Epidermal melanocyte (primary cell): ENCODE measurements around the gene OSER1.

Experiments
- DNase-seq: peaks from one replicate; pipeline ENCODE4 v3.0.0; 2011; ENCODE audit warnings: low spot score; ENCODE audit not compliant: insufficient read length

Gene OSER1

DNA sequence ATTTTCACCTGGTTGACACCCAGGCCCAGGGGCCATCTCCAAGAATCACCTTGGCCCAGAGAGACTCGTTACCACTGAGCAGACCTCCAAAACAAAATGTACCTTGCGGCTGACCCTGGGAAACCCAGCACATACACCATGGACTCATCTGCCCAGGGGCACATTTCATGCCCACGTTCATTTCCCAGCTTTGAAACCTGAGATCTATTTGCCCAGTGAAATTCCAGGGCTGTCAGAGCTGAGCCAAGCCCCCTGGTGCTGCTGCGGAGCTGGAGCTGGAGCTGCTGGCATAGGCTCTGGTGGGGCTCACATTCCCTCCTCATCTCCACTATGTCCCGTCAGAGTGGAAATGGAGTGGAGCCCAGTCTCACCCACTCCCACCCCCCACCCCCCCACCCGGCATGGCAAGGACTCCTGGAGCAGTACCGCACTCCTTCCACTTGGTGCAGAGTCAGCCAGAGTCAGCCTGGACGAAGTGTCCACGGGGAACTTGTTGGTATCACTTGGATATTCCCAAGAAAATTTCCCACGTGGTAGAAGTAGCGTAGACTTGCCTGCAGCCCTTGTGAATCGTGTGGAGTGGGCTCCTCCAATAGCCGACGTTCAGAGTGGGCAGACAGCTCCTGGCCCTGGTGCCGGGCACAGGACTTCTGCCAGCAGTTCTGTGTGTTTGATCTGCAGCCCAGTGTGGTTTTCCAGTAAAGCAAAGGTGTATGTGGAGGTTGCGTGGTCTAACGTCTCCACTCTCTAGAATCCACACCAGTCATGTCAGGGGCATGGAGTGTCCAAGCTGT, 18.1 kb upstream of the OSER1 start:
- no peak for DNase-seq

DNA sequence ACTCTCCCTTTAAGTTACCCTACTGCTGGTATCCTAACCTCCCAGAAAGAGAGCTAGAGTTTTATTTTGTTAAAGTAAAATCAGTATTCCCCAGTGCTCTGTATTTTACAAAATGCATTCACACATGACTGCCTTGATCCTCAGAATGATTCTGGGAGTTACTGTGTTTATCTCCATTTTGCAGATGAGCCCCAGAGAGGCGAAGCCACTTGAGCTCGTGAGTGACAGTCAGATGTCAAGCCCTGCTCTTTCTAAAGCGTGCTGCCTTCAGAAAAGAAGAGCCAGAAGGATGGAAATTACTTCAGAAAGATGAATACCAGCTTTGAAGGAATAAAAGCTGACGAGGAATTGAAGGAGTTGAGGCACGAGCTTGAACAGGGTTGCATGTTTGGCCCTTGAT, 14.1 kb upstream of the OSER1 start:
- DNase-seq: no peak

DNA sequence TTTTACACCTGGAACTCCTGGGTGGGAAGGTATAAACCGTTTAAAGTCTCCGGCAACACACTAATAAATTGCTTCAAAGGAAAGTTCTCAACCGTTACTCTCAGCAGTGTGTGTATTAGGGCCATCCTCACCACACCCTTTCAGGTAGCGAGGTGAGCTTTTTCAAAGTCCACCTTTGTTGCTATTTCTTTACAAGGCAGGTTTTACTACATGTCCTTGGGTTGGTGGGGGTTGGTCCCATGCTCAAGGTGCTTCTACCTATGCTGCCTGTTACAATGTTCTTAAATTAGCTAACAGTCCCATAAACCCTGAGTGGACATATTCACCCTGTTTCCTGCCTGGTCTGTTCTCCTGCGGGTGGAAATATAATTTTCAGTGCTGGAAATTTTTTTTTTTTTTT, 13.2 kb upstream of the OSER1 start:
- no peak for DNase-seq

DNA sequence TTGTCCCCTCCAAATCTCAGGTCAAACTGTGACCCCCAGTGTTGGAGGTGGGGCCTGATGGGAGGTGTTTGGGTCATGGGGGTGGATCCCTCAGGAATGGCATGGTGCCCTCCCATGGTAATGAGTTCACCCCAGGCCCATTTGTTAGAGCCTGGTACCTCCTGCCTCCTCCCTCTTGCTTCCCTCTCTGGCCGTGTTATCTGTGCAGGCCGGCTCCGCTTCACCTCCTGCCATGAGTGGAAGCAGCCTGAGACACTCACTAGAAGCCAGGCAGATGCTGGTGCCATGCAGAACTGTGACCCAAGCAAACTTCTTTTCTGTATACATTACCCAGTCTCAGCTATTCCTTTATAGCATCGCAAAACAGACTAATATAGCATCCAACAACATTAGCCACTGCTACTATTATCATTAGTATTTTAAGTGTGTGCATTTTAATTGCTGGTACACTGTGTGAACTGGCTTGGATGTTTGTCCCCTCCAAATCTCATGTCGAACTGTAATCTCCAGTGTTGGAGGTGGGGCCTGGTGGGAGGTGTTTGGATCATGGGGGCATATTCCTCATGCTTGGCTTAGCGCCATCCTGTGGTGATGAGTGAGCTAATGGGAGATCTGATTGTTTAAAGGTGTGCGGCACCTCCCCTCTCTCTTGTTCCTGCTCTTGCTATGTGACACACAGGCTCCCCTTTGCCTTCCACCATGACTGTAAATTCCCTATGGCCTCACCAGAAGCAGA, 12.2 kb upstream of the OSER1 start:
- DNase-seq: no peak

DNA sequence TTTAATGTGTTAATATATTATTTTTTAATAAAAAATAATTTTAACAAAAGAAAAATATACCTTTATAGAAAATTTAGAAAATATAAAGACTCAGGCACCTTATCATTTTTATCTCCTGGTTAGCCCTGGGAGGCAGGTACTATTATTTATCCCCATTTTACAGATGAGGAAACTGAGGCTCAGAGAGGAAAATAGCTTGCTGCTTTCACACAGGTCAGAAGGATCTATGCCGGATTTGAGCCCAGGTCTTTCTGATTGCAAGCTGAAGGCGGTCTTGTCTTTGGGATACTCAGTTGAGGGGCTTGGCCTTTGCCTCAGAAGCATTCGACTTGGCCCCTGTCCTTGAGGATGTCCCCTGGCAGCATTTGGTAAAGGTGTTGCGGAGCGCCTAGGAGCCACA, 11.5 kb upstream of the OSER1 start:
- no peak for DNase-seq

DNA sequence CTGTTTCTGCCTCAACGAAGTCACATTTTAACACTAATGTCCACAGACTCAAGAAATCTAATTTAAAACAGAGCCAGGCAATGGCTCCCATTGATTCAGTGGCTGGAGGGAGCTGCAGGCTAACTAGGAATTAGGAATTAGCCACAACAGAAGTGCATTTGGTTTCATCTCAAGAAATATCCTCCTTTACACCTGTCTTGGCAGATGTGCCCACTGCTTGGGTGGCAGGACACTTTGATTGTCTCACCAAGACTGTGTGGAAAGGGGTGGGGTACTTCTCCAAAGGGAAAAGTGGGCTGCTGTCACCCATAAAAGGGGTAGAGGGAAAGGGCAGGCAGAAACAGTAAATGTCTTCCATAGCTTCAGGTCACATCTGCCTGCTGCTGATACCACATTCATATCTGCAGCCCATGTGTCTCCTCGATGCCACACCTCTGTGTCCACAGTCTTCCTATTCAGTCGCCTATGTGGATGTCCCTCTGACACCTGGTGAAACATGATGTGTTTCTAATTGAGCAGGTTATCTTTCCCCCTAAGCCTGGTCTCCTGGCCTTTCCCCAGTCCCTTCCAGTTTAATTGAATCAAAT, 10.9 kb upstream of the OSER1 start:
- DNase-seq: no peak

DNA sequence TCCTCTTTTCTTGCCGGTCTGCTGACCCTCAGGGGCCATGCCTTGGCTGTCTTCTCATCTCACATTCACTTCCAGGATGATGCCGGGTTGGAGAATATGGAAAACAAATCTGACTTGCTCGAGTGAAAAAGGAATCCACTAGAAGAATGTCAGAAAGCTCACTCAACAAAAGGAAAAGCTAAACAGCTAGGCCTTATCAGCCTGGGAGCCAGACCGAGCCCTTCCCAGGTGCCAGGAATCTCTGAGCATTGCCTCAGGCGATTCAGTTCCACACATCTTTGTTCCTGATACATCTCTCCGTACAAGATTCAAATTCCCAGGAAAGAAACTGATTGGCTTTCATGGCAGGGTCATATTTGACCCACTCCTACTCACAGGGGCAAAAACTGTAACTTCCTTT, 9.2 kb upstream of the OSER1 start:
- DNase-seq: no peak

DNA sequence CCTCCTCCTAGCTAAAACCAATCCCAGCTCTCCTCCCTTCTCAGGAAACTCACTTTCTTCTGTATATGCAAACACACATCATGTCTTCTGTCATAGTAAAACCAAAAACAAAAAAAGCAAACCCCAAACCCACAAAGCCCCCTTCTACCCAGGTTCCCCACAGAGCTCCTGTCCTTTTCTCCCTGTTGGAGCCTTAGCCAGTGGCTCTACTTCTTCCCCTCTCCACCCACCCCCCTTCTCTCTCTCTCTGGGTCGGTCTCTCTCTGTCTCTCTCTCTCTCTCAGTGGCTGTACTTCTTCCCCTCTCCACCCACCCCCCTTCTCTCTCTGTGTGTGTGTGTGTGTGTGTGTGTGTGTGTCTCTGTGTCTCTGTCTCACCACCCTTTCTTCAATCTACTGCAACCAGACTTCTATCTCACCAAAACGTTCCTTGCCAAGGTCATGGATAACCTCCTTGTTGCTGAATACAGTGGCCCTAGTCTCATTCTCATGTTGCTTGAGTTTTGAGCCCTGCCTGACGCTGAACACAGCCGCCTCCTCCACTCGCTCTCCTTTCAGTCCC, 8.7 kb upstream of the OSER1 start:
- no peak for DNase-seq

DNA sequence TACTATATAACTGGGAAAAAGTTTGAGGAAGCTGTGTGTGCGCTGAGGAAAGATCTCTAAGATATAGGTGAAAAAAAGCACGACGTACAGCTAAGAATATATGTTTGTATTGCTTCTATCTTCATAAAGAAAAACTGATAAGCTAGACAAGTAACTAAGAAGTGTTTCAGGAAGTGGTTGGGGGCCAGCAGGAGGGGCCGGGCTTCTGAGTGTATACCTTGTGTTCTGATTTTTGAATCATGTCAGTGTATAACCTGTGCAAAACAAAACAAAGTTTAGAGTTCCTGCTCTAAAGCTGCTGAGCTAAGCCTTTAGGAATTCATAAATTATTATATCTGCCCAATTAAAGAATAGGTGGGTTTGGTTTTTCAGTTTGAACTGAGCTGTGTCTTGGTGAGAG, 7.9 kb upstream of the OSER1 start:
- no peak for DNase-seq

DNA sequence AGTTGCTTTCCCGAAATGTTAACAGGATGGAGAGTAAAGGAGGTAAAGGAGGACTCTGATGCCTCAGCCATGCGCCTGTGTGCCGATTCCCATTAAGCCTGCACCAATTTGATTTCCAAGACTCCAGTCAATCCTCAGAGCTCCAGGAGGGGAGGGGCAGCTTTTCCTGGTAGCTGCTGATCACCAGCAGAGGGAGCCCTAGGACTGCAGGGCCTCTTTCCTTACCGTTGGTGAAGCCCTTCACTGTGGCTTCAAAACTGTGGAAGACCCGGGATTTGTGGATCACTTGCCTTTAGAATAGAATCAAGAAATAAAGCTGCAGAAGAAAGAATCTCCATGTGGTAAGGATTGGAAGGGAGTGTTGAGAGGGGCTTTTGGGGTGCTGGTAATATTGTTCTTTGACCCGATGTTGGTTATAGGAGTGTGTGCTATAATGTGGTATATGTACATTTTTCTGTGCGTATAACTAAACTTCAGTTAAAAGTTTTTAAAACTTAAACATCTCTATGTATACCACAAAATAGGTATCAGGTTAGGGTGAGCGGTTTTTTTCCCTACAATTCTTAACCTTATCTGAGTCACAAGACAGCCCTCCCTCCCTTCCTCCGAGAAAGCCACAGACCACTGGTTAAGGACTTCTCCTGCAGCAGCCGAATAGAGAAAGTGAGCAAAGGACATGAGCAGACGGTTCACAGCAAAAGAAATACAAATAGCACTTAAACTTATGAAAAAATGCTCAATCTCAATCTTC, 6.9 kb upstream of the OSER1 start:
- peak; percentile 45 for DNase-seq

DNA sequence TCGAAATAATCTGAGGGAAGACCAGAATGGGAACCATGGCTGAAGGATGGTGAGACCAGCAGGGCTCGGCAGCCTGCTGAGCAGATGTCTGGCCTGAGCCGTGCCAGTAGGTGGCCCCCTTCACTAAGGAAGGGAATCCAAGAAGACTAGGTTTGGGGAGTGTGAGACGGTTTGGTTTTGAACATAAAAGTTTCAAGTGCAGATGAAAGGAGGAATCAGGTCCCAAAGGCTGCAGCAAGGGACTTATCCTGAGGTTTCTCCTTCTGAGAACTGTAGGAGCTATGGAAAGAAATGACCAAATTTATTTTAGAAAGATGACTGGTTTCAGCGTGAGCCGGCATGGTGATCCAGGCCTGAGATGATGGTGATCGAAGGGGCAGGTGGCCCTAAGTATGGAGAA, 4.6 kb upstream of the OSER1 start:
- DNase-seq: peak; percentile 29

DNA sequence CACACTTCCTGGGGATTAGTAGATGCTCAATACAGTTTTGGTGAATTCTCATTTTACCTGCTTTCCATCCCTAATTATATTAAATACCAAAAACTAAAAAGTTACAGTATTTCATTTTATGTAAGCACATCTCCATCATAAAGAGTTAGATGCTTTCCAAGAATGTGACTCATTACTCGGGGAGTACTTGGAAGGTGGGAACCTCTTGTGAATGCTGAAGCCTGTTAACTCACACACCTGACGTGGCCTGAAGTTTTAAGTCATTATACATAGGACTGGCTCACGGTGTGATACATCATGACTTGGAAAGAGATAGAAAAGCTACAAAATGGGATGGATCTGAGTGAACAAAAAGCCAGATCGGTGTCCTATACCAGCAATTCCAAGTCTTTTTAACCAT, 2.2 kb upstream of the OSER1 start:
- DNase-seq: no peak

DNA sequence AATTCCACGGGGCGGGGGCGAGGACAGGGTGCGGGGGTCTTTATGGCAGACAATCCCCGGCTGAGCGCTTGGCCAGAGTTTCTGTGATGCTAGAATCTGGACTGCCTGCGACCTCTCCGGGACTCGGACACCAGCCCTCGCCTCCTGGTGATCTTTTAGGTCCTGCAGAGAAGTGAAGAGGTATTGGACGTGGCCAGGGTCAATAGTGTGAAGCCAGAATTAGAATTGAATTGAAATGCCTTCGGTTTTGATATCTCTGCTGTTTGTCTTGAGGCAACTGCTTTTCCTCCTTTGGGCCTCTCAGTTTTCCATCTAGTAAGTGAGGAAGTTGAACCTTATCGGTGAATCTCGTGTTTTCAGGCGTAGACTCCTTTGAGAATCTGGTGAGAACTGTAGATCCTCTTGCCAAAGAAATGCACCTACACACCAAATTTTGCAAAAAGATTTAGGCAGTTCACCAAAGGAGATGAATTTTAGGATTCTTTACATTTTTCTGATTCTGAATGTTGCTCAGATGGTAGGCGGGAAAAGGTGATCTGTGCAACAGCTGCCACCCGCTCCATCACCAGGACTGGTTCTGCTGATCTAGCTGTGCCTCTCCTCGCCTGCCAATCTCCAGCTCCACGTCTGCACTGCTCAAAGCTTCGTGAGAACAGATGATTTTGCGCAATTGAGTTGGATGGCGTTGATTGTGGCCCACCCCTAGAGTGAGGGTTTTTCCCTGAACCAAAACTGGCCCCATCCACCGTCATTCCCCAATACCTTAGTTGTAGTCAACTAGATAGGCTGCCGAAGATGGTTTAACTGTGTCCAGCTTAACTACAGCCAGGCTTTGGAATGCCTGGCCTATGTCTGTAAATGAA, 837 bp upstream of the OSER1 start:
- DNase-seq: no peak

DNA sequence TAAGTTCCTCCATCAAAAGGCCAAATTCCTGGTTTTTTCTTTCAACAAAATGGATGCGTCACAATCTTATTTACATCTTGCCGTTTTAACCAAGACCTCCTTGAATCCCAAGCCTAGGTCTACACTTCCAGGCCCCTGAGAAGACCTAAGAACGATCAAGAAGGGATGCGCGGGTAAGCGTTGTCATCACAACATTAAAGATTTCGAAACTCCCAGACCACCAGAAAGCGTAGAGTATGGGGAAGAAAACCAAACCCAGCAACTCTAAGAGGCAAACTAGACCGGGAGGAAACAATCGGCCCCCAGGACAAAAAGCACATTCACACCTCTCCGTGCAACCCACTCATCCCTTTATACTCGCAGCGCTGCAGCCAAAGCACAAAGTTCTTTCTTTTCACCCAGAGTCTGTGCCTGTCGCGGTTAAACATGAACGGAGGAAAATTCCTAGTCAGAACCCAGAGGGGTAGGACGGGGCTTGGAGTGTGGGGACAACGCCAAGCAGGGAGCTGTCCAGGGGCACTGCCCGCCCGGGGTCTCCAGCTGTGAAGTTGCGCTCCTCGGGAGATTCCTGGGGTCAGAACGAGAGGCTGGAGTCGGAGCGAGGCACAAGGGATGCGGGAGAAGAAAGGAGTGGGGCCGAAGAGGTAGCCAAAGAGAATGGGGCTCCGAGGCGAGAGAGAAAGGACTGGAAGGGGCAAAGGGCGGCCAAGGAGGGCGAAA, 725 bp downstream of the OSER1 start:
- DNase-seq: no peak

DNA sequence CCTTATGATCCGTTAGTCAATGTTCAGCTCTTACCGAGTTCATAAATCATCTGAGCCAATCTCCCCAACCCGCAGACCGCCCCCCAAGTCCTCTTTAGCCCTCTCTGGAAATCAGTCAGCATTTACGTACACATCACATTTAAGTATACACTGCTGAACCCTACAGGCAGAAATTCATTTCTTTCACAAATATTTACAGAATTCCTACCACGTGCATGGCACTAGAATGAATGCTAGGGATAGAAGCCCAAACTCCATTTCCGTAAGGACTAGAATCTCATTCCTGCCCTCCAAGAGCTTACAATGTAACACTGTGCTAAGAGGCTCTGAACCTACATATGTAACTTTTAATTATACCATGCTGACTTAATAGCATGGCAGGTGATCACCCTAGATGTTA, 1.8 kb downstream of the OSER1 start:
- no peak for DNase-seq

DNA sequence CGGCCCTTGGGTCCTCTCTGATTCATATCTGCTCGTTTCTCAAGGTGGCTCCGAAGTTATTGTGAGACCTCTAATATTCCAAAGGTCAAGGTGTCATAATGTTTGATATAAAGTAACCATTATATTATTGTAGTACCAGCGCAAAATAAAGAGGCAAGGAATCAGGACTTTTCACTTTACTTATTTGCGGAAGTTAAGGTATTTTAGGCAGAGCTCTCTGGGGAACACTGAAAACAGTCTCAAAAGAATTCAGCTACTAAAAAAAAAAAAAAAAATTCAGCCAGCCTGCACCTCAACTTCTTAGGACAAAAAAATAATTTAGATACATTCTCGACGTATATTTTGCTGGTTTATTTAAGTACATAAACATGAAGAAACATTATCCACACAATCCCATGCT, 2.4 kb downstream of the OSER1 start:
- DNase-seq: no peak

DNA sequence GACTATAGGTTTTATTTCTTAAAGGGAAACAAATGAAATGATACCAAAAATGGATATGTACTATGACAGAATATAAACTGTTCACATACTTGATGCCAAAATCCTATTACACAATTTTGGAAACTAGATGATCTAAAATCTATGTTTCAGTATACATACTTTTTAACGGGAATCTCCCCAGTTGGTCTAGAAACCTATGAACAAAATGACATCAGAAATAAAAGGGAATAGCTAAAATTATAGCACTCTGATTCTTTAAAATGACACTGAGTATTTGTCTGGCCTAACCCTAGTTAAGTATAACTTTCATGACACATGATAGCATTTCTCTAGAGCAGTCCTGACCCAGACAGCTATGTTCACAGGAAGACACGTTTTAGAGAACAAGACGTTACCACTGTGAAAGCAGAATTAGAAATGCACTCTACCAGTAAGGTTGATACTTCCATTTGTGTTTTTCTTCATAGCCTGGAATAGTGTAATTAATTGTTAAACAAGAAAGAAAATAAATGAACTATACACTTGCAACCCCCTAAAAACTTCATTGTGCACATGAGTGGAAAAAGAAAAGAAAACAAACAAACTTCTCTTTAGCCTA, 3.3 kb downstream of the OSER1 start:
- no peak for DNase-seq

DNA sequence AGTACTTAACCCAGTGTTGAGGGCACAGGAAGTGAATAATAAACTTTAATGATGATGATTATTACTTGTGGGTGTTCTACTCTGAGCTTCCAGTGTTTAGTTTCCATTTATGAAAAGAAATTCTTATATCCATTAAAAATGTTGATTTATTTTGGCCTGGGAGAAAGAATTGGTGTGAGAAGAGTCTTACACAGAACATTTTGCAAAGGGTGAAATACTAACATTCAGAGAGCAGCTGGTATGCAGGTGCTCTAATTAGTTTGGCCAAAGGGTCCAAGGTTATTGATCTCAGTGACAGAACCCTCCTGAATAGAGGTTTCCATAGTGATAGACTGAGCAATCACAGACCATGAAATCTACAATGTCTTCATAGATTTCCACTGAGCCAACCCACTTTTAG, 4.4 kb downstream of the OSER1 start:
- DNase-seq: no peak

DNA sequence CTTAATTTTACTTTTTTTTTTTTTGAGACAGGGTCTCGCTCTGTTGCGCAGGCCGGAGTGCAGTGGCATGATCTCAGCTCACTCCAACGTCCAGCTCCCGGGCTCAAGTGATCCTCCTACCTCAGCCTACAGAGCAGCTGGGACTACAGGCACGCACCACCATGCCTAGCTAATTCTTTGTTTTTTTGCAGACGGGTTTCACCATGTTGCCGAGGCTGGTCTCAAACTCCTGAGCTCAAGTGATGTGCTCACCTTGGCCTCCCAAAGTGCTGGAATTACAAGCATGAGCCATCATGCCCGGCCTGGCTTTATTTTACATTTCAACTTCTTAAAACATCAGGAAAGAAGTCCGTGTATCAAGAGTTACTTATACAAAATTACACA, 5.7 kb downstream of the OSER1 start:
- no peak for DNase-seq
